Fibroblast of villous mesenchyme (primary cell): ENCODE measurements around the gene PALLD. TPM values are rescaled to one million over a fixed set of nuclear protein-coding genes. Genes with fewer than 3 reads are reported as not detected.
A peak's percentile ranks its signal among the peaks of the same experiment; 100 is the strongest.

Experiments
- DNase-seq: peaks from one replicate; pipeline ENCODE4 v3.0.0-alpha.2; 2010; ENCODE audit warnings: low read depth
- H3K4me3 ChIP-seq: 2 replicates; pipeline ENCODE4 v1.5.1; 2011; ENCODE audit warnings: low read depth, mild to moderate bottlenecking, low read length
- CTCF ChIP-seq: IDR thresholded peaks from 2 replicates; pipeline ENCODE4 v1.5.1; 2012; ENCODE audit warnings: low read depth, mild to moderate bottlenecking, low read length; ENCODE audit not compliant: insufficient read depth
- total RNA-seq: library from RNA; depleted of rRNA; stranded (reverse); fragments of >200 nt; gene quantifications from 2 replicates; pipeline ENCODE4 v1.2.3, GENCODE V29; 2012

PALLD gene
- total RNA-seq, 1 donor = 188 TPM

GRCh38 chr4:168856312-168856711, 359.5 kb downstream of the PALLD start:
- no peak overlapping the region for H3K4me3 ChIP-seq
- TF ChIP-seq CTCF = no peak
- peak; percentile 96 for DNase-seq

- no peak for TF ChIP-seq CTCF
- no peak overlapping the region for H3K4me3 ChIP-seq
- DNase-seq = no peak
Observed at GRCh38 chr4:168857009-168857408, 360.2 kb downstream of the PALLD start.

- peak; percentile 81 for DNase-seq
- H3K4me3 ChIP-seq = no peak overlapping the region
- TF ChIP-seq CTCF = no peak
Observed at GRCh38 chr4:168857546-168858314, 360.9 kb downstream of the PALLD start.

GRCh38 chr4:168859100-168859499, 362.2 kb downstream of the PALLD start:
- no peak for TF ChIP-seq CTCF
- DNase-seq = no peak

GRCh38 chr4:168859888-168860694, 363.2 kb downstream of the PALLD start:
- no peak for TF ChIP-seq CTCF
- no peak overlapping the region for H3K4me3 ChIP-seq
- peak; percentile 75 for DNase-seq

More at GRCh38 chr4:168859100-168859499, 362.2 kb downstream of the PALLD start:
- H3K4me3 ChIP-seq = no peak overlapping the region

- no peak overlapping the region for H3K4me3 ChIP-seq
- no peak for TF ChIP-seq CTCF
- no peak for DNase-seq
Observed at GRCh38 chr4:168860827-168861226, 364.0 kb downstream of the PALLD start.
